HPDE6-E6E7 (cell line): ENCODE results near the gene SNRPN.
"Not testable (repeated sequence)": the region's sequence is repeated elsewhere in the genome, so short reads cannot be mapped to it uniquely, and the experiment has no call there.

Experiments
- DNase-seq: peaks from one replicate; pipeline ENCODE4 v3.0.0; 2011; ENCODE audit warnings: missing footprints; ENCODE audit errors: extremely low spot score

SNRPN gene

GRCh38 chr15:24971052-24971451, 16.3 kb downstream of the SNRPN start:
- no peak for DNase-seq

GRCh38 chr15:24971772-24972171, 17.0 kb downstream of the SNRPN start:
- DNase-seq: no peak

GRCh38 chr15:24972707-24973106, 17.9 kb downstream of the SNRPN start:
- not testable (repeated sequence) for DNase-seq

- no peak for DNase-seq
Measured at GRCh38 chr15:24976932-24977331, 22.1 kb downstream of the SNRPN start.

- DNase-seq: no peak
Measured at GRCh38 chr15:24977686-24978085, 22.9 kb downstream of the SNRPN start.

GRCh38 chr15:24985224-24985623, 30.4 kb downstream of the SNRPN start:
- peak; percentile 4 for DNase-seq

- no peak for DNase-seq
Measured at GRCh38 chr15:24986653-24987052, 31.9 kb downstream of the SNRPN start.

- no peak for DNase-seq
Measured at GRCh38 chr15:25019434-25019833, 64.6 kb downstream of the SNRPN start.

GRCh38 chr15:25022233-25022632, 67.4 kb downstream of the SNRPN start:
- no peak for DNase-seq
